ENCODE measurements around the gene DOP1A.

The DOP1A gene

GRCh38 chr6:83073615-83074014 is 6.1 kb downstream of the DOP1A start:
- no peak overlapping the region for H3K27ac ChIP-seq (ENCODE audit: low read depth, low read length)

DNA sequence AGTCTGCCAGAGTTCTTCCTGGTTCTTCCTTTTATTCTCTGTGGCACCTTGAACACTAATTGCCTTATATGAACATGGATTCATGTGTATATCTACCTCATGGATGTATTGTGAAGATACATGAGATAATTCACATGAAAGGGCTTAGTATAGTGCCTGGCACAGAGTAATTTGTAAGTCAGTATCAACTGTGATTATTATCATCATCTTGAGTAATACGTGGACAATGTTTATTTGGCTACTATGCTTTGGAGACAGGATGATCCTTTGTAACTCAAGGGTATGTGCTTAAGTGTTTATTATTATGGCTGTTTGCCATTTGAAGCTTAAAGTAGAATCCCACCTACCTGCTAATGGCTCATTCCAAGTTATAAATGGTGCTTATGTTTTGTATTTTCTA is 16.0 kb downstream of the DOP1A start:
- Histone ChIP-seq H3K27me3 (ENCODE audit: control insufficient read depth, insufficient read depth, low read length) (no peaks in the 10 kb centered on the region), H3K9ac (ENCODE audit: low read depth, low read length) (no peak overlapping the region), H3K4me1 (ENCODE audit: control insufficient read depth, insufficient read depth, low read length) (peaks cover 17% of the 10 kb centered on the region), H3K4me3 (ENCODE audit: low read depth, low read length) (no peak overlapping the region), H3K27ac (ENCODE audit: low read depth, low read length) (no peak overlapping the region), H3K9me3 (ENCODE audit: control insufficient read depth, insufficient read depth, low read length) (no peaks in the 10 kb centered on the region), H3K36me3 (ENCODE audit: control insufficient read depth, insufficient read depth, low read length) (no peaks in the 10 kb centered on the region)

More at GRCh38 chr6:83073615-83074014, 6.1 kb downstream of the DOP1A start:
- peaks cover 35% of the 10 kb centered on the region for H3K4me1 ChIP-seq (ENCODE audit: control insufficient read depth, insufficient read depth, low read length)
- no peak overlapping the region for H3K4me3 ChIP-seq (ENCODE audit: low read depth, low read length)
- no peaks in the 10 kb centered on the region for H3K9me3 ChIP-seq (ENCODE audit: control insufficient read depth, insufficient read depth, low read length)
- no peaks in the 10 kb centered on the region for H3K36me3 ChIP-seq (ENCODE audit: control insufficient read depth, insufficient read depth, low read length)
- no peaks in the 10 kb centered on the region for H3K27me3 ChIP-seq (ENCODE audit: control insufficient read depth, insufficient read depth, low read length)
- H3K9ac ChIP-seq (ENCODE audit: low read depth, low read length), result no peak overlapping the region

DNA sequence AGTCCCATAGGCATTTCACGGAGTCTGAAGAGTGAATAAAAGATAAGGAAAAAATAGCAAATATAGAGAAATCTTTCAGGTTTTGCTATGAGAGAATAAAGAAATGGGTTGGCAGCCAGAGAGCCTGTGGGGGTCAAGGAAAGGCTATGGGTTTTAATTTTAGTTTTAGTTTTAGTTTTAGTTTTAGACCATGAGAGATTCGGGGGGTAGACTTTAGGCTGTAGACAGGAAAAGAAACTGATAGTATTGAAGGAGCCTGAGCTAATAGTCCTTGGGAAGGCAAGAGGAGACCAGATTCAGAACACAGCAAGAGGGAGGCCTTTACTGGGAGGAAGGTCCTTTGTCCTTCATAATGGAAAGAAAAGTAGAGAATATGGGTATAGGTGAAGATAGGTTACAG is 19.3 kb downstream of the DOP1A start:
- H3K4me3 ChIP-seq (ENCODE audit: low read depth, low read length), result no peak overlapping the region
- no peaks in the 10 kb centered on the region for H3K9me3 ChIP-seq (ENCODE audit: control insufficient read depth, insufficient read depth, low read length)
- no peak overlapping the region for H3K27ac ChIP-seq (ENCODE audit: low read depth, low read length)
- H3K4me1 ChIP-seq (ENCODE audit: control insufficient read depth, insufficient read depth, low read length), result no peaks in the 10 kb centered on the region
- no peaks in the 10 kb centered on the region for H3K36me3 ChIP-seq (ENCODE audit: control insufficient read depth, insufficient read depth, low read length)
- H3K9ac ChIP-seq (ENCODE audit: low read depth, low read length), result no peak overlapping the region
- H3K27me3 ChIP-seq (ENCODE audit: control insufficient read depth, insufficient read depth, low read length), result no peaks in the 10 kb centered on the region

DNA sequence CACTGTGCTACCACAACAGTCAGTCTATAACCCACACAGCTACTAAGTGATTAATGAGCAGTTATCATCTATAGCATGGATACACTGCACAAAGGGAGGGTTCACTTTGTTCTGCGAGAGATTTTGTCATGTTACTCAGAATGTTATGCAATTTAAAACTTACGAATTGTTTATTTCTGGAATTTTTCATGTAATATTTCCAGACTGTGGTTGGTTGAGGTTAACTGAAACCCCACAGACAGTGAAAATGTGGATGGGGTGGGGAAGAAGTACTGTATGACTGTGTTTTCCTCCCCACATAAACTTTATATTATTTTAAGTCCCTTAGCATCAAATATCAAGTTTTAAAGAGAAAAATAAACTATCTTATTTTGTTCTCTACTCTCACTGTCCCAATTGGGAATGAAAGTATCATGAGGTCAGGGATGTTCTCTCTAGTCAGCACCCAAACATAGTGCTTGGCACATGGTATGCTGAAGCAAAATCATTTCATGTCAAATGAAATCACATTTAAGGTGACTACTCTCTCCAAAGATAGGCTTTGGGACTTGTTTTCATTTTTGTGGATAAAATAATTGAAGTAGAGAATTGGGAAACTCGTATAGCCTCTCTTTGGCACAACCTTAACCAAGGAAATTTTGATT is 25.4 kb downstream of the DOP1A start:
- no peak overlapping the region for H3K9ac ChIP-seq (ENCODE audit: low read depth, low read length)
- H3K4me1 ChIP-seq (ENCODE audit: control insufficient read depth, insufficient read depth, low read length), result no peaks in the 10 kb centered on the region
- no peaks in the 10 kb centered on the region for H3K27me3 ChIP-seq (ENCODE audit: control insufficient read depth, insufficient read depth, low read length)
- H3K27ac ChIP-seq (ENCODE audit: low read depth, low read length), result no peak overlapping the region
- H3K9me3 ChIP-seq (ENCODE audit: control insufficient read depth, insufficient read depth, low read length), result no peaks in the 10 kb centered on the region
- H3K36me3 ChIP-seq (ENCODE audit: control insufficient read depth, insufficient read depth, low read length), result no peaks in the 10 kb centered on the region
- H3K4me3 ChIP-seq (ENCODE audit: low read depth, low read length), result no peak overlapping the region

DNA sequence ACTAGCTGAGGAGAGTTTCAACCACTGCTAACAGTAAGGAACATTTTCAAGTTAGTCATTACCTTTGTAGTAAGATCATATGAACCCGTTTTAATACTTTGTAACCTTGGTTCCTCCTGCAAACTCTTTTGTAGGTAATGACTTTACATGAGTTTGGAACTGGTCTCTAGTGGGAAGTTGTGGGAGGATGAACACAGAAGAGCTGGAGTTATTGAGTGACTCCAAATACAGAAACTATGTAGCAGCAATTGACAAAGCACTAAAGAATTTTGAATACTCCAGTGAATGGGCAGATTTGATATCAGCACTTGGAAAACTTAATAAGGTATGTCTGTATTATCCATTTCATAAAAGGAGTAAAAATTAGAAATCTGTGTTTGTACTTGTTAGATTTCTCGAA is 29.3 kb downstream of the DOP1A start:
- H3K27me3 ChIP-seq (ENCODE audit: control insufficient read depth, insufficient read depth, low read length), result no peaks in the 10 kb centered on the region
- H3K27ac ChIP-seq (ENCODE audit: low read depth, low read length), result no peak overlapping the region
- H3K36me3 ChIP-seq (ENCODE audit: control insufficient read depth, insufficient read depth, low read length), result peaks cover 4% of the 10 kb centered on the region; the same call in 1 of the 2 replicates
- no peaks in the 10 kb centered on the region for H3K9me3 ChIP-seq (ENCODE audit: control insufficient read depth, insufficient read depth, low read length)
- H3K4me1 ChIP-seq (ENCODE audit: control insufficient read depth, insufficient read depth, low read length), result no peaks in the 10 kb centered on the region; the same call in 1 of the 2 replicates
- H3K9ac ChIP-seq (ENCODE audit: low read depth, low read length), result no peak overlapping the region
- H3K4me3 ChIP-seq (ENCODE audit: low read depth, low read length), result no peak overlapping the region

- H3K27ac ChIP-seq (ENCODE audit: low read depth, low read length), result no peak overlapping the region
Observed at GRCh38 chr6:83097204-83097603, 29.7 kb downstream of the DOP1A start.

DNA sequence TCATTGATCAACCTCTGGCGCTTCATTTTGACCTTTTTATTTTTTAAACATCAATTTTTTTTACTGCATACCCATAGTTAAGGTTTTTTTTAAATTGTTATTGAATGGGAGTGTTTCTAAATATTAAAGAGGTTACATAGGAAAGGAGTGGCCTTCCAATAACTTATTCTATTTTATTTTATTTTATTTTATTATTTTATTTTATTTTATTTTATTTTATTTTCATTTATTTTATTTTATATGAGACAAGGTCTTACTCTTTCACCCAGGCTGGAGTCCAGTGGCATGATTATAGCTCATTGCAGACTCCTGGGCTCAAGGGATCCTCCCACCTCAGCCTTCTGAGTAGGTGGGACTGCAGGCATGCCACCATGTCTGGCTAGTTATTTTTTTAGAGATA is 30.2 kb downstream of the DOP1A start:
- Histone ChIP-seq H3K4me3 (ENCODE audit: low read depth, low read length) (no peak overlapping the region), H3K27ac (ENCODE audit: low read depth, low read length) (no peak overlapping the region), H3K4me1 (ENCODE audit: control insufficient read depth, insufficient read depth, low read length) (no peaks in the 10 kb centered on the region; the same call in 1 of the 2 replicates), H3K36me3 (ENCODE audit: control insufficient read depth, insufficient read depth, low read length) (peaks cover 12% of the 10 kb centered on the region), H3K27me3 (ENCODE audit: control insufficient read depth, insufficient read depth, low read length) (no peaks in the 10 kb centered on the region), H3K9me3 (ENCODE audit: control insufficient read depth, insufficient read depth, low read length) (no peaks in the 10 kb centered on the region), H3K9ac (ENCODE audit: low read depth, low read length) (no peak overlapping the region)

More at GRCh38 chr6:83097204-83097603, 29.7 kb downstream of the DOP1A start:
- H3K4me1 ChIP-seq (ENCODE audit: control insufficient read depth, insufficient read depth, low read length), result no peaks in the 10 kb centered on the region; the same call in 1 of the 2 replicates
- H3K36me3 ChIP-seq (ENCODE audit: control insufficient read depth, insufficient read depth, low read length), result peaks cover 8% of the 10 kb centered on the region
- no peaks in the 10 kb centered on the region for H3K9me3 ChIP-seq (ENCODE audit: control insufficient read depth, insufficient read depth, low read length)
- no peaks in the 10 kb centered on the region for H3K27me3 ChIP-seq (ENCODE audit: control insufficient read depth, insufficient read depth, low read length)
- no peak overlapping the region for H3K4me3 ChIP-seq (ENCODE audit: low read depth, low read length)
- H3K9ac ChIP-seq (ENCODE audit: low read depth, low read length), result no peak overlapping the region

- H3K27me3 ChIP-seq (ENCODE audit: control insufficient read depth, insufficient read depth, low read length), result no peaks in the 10 kb centered on the region
- no peaks in the 10 kb centered on the region for H3K9me3 ChIP-seq (ENCODE audit: control insufficient read depth, insufficient read depth, low read length)
- H3K4me1 ChIP-seq (ENCODE audit: control insufficient read depth, insufficient read depth, low read length), result no peaks in the 10 kb centered on the region; the same call in 1 of the 2 replicates
- peaks cover 15% of the 10 kb centered on the region for H3K36me3 ChIP-seq (ENCODE audit: control insufficient read depth, insufficient read depth, low read length)
- no peak overlapping the region for H3K4me3 ChIP-seq (ENCODE audit: low read depth, low read length)
- H3K27ac ChIP-seq (ENCODE audit: low read depth, low read length), result no peak overlapping the region
- no peak overlapping the region for H3K9ac ChIP-seq (ENCODE audit: low read depth, low read length)
Observed at GRCh38 chr6:83098589-83098988, 31.1 kb downstream of the DOP1A start.

DNA sequence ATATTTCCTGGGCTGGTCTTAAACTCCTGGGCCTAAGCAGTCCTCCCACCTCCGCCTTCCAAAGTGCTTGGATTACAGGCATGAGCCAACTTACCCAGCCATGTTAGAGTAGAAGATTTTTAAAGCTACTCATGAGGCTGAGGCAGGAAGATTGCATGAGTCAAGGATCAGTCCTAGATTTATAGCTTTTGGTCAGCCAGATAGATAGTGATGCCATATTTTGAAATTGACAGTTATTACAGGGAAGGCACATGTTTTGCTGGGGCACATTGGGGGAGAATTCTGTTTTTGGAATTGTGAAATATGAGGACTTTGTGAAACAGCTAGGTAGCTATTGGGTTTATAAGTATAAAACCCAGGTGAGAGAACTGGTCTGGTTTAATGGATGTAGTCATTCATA is 40.9 kb downstream of the DOP1A start:
- no peak overlapping the region for H3K27ac ChIP-seq (ENCODE audit: low read depth, low read length)
- H3K9ac ChIP-seq (ENCODE audit: low read depth, low read length), result no peak overlapping the region
- no peaks in the 10 kb centered on the region for H3K4me1 ChIP-seq (ENCODE audit: control insufficient read depth, insufficient read depth, low read length)
- peaks cover 28% of the 10 kb centered on the region for H3K36me3 ChIP-seq (ENCODE audit: control insufficient read depth, insufficient read depth, low read length)
- H3K27me3 ChIP-seq (ENCODE audit: control insufficient read depth, insufficient read depth, low read length), result no peaks in the 10 kb centered on the region
- H3K4me3 ChIP-seq (ENCODE audit: low read depth, low read length), result no peak overlapping the region
- H3K9me3 ChIP-seq (ENCODE audit: control insufficient read depth, insufficient read depth, low read length), result no peaks in the 10 kb centered on the region

DNA sequence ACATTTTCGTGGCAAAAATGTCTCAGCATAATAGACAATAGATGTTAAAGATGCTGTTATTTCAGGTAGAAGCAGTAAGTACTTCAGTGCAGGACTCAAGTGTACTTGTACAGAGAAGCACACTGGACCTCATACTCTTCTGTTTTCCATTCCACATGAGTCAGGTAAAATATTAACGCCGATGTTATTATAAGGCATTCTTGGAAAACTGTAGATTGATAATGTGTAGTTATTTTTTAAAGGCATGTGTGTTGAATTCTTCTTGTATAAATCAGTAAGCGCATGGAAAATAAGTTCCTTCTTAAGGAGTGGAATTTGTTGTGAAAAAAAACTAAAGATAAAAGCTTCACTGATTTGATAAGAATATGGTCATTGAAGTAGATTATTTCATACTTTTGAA is 45.8 kb downstream of the DOP1A start:
- H3K27me3 ChIP-seq (ENCODE audit: control insufficient read depth, insufficient read depth, low read length), result no peaks in the 10 kb centered on the region
- H3K36me3 ChIP-seq (ENCODE audit: control insufficient read depth, insufficient read depth, low read length), result peaks cover 28% of the 10 kb centered on the region

DNA sequence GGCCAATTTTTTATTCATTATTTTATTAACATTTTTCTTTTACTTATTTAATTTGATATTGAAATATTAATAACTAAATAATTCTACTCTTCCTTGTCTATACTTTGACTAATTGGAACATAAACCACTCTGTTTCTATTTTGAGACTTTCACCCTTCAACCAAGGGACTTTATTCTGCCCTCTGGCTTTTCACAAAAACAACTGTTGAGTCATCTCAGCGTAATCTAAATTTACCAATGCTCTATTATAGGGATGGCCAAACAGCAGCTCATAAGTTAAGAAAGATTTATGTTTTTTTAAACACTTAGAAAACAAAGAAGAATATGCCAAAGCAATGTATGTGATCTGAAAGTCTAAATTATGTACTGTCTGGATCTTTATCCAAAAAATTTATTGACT is 46.7 kb downstream of the DOP1A start:
- H3K9me3 ChIP-seq (ENCODE audit: control insufficient read depth, insufficient read depth, low read length), result no peaks in the 10 kb centered on the region
- H3K27ac ChIP-seq (ENCODE audit: low read depth, low read length), result no peak overlapping the region
- no peak overlapping the region for H3K9ac ChIP-seq (ENCODE audit: low read depth, low read length)
- H3K4me1 ChIP-seq (ENCODE audit: control insufficient read depth, insufficient read depth, low read length), result no peaks in the 10 kb centered on the region
- H3K27me3 ChIP-seq (ENCODE audit: control insufficient read depth, insufficient read depth, low read length), result no peaks in the 10 kb centered on the region
- peaks cover 26% of the 10 kb centered on the region for H3K36me3 ChIP-seq (ENCODE audit: control insufficient read depth, insufficient read depth, low read length)
- no peak overlapping the region for H3K4me3 ChIP-seq (ENCODE audit: low read depth, low read length)

More for the DNA sequence above, 45.8 kb downstream of the DOP1A start:
- no peak overlapping the region for H3K4me3 ChIP-seq (ENCODE audit: low read depth, low read length)
- H3K27ac ChIP-seq (ENCODE audit: low read depth, low read length), result no peak overlapping the region
- no peaks in the 10 kb centered on the region for H3K9me3 ChIP-seq (ENCODE audit: control insufficient read depth, insufficient read depth, low read length)
- H3K4me1 ChIP-seq (ENCODE audit: control insufficient read depth, insufficient read depth, low read length), result no peaks in the 10 kb centered on the region
- no peak overlapping the region for H3K9ac ChIP-seq (ENCODE audit: low read depth, low read length)
